ENCODE results near the gene SPATS1.
"Not testable (repeated sequence)": the region's sequence is repeated elsewhere in the genome, so short reads cannot be mapped to it uniquely, and the experiment has no call there.

SPATS1 gene

GRCh38 chr6:44310241-44310640 lies 32.2 kb upstream of the SPATS1 start:
- TF ChIP-seq CTCF (IDR thresholded peaks at IDR 0.05; ENCODE audit: borderline replicate concordance, control extremely low read depth, extremely low read depth, insufficient read depth, missing control alignments): no peak
- DNase-seq (ENCODE audit: low spot score): no peak
- in situ Hi-C loops (cut with MboI; ENCODE audit: low sequenced_read_pairs, unreplicated experiment): no loop called here

DNA sequence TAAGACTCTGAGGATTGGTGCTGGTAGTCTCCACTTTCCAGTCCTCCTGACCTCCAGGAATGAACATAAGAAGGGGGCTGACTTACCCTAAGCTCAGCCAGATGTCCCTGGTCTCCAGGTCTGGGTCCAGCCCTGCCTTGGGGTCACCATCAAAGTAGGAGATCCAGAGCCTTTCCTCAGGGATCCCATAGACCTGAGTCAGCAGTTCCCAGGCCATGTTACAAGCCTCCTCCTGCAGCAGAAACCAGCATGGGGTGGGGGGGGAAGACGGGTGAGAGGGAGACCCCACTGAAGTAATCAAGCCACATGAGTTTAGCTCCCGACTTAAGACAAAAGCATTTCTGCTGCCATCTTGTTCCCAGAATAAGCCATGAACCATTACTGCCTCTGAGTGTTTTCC lies 31.1 kb upstream of the SPATS1 start:
- in situ Hi-C loops (cut with MboI; ENCODE audit: low sequenced_read_pairs, unreplicated experiment): no loop called here
- TF ChIP-seq CTCF (IDR thresholded peaks at IDR 0.05; ENCODE audit: borderline replicate concordance, control extremely low read depth, extremely low read depth, insufficient read depth, missing control alignments): no peak
- no peak for DNase-seq (ENCODE audit: low spot score)

GRCh38 chr6:44311767-44312166 lies 30.7 kb upstream of the SPATS1 start:
- in situ Hi-C loops (cut with MboI; ENCODE audit: low sequenced_read_pairs, unreplicated experiment): no loop called here
- DNase-seq (ENCODE audit: low spot score): no peak
- TF ChIP-seq CTCF (IDR thresholded peaks at IDR 0.05; ENCODE audit: borderline replicate concordance, control extremely low read depth, extremely low read depth, insufficient read depth, missing control alignments): no peak

DNA sequence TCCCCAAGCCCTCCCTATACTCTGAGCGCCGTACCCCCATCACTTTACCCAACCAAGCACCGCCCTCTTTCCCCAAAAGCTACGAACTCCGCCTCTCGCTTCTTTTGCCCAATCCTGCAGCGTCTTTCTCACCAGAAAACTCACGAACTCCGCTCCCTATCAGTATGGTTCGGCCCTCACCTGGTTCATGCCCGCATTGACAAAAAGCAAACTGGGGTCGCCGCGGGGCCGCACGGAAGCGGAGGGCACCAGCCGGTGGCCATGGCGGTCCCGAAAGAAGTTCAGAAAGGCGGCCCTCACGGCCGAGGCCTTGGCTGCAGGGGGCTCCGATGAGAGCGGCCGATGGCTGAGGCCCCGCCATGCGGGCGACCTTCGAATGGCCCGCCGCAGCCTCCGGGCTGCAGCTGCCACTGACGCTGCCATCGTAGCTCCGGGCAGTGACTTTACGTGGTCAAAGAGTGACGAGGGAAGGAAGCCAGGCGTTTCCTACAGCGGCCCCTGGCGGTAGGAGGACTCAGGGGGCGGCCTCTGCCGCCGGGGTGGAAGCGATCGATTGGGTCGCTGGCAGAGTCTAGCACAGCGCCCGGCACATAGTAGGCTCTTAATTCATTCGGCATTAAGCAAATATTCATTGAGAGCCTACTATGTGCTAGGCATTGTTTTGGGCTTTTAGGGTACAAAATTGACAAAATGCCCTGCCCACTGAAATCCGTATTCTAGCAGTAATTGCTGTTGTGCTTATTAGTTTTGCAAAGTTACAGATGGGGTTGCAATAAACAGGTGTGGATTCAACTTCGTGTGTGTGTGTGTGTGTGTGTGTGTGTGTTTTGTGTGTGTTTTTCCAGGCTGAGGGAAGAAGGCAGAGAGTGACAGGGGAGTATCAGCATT lies 29.3 kb upstream of the SPATS1 start, which contains the start of gene AARS2:
Gene AARS2, minus strand, starts transcription at position 447 of the 888 bp plus-strand sequence. Its CDS starts 24 bp downstream, at position 423.
- in situ Hi-C loops (cut with MboI; ENCODE audit: low sequenced_read_pairs, unreplicated experiment): no loop called here
- TF ChIP-seq CTCF (IDR thresholded peaks at IDR 0.05; ENCODE audit: borderline replicate concordance, control extremely low read depth, extremely low read depth, insufficient read depth, missing control alignments): peak; percentile 98
- DNase-seq (ENCODE audit: low spot score): peak; percentile 93

- DNase-seq (ENCODE audit: low spot score); in situ Hi-C loops (cut with MboI; ENCODE audit: low sequenced_read_pairs, unreplicated experiment): not testable (repeated sequence)
Observed at GRCh38 chr6:44314657-44315056, 27.8 kb upstream of the SPATS1 start.

DNA sequence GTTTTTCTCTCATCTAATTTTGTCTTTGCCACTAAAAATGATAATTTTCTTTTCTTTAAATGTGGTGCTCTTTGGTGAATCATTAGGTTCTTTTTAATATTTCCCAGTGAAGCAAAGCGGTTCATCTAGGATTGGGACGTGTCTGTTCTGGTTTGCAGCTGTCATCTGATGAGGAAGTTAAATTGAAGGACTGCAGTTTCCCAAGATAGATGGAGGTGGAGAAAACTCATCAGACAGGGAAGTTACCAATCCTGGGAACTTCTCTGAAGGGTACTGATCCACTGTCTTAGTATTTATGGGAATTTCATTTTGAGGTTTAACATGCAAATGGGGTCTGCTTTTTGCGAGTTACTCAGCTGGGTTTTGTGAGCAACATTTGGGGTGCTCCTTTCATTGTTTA lies 26.9 kb upstream of the SPATS1 start:
- in situ Hi-C loops (cut with MboI; ENCODE audit: low sequenced_read_pairs, unreplicated experiment): no loop called here
- no peak for TF ChIP-seq CTCF (IDR thresholded peaks at IDR 0.05; ENCODE audit: borderline replicate concordance, control extremely low read depth, extremely low read depth, insufficient read depth, missing control alignments)
- no peak for DNase-seq (ENCODE audit: low spot score)

DNA sequence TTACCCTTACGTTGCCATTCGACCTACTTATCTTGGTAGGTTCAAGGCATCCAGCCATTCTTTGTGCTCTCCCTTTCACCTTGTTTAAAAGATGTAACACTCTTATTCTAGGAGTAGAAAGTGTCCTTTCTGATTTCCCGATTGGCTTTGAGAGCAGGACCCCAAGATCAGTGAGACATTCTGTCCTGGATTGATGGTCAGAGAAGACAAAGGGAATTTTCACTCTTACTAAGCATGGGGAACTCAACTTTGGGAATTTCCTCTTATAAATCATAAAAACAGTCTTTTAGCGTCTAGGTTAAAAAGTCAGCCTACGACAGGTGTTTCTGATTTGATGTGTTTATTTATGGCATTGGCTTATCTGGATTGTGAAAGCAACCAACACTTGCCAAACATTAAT lies 26.5 kb upstream of the SPATS1 start:
- in situ Hi-C loops (cut with MboI; ENCODE audit: low sequenced_read_pairs, unreplicated experiment): no loop called here
- DNase-seq (ENCODE audit: low spot score): no peak
- no peak for TF ChIP-seq CTCF (IDR thresholded peaks at IDR 0.05; ENCODE audit: borderline replicate concordance, control extremely low read depth, extremely low read depth, insufficient read depth, missing control alignments)
